GM12878 (cell line): ENCODE measurements around the gene FUS. TPM values are rescaled to one million over a fixed set of nuclear protein-coding genes. Genes with fewer than 3 reads are reported as not detected.

ENCODE experiments used
- ATAC-seq: fragments of 200-7000 bp; cut with Tn5 transposase; 3 replicates; pipeline ENCODE4 v1.9.1; 2020; ENCODE audit warnings: mild to moderate bottlenecking, moderate library complexity
- BruUV-seq: library from RNA; stranded (reverse); fragments of 400-500 nt; replicated peaks from 2 replicates; lab custom pipeline; 2021; lab: Mats Ljungman, UMichigan
- CTCF ChIA-PET: fragments of 300-600 bp; sonication (Branson Sonifier 250); formaldehyde crosslinking; extraction: SDS; loops from one replicate; lab custom pipeline; 2021; ENCODE audit warnings: inconsistent platforms; lab: Yijun Ruan, JAX
- POLR2A ChIA-PET: fragments of 350-600 bp; formaldehyde crosslinking; extraction: SDS; loops from one replicate; lab custom pipeline; 2021; ENCODE audit warnings: inconsistent platforms; lab: Charles Lee
- RAD21 ChIA-PET: fragments of 300-600 bp; sonication (Branson Sonifier 250); formaldehyde crosslinking; loops from one replicate; lab custom pipeline; 2023; ENCODE audit warnings: antibody characterized with exemption; ENCODE audit not compliant: unreplicated experiment; lab: Charles Lee
- SMC1A ChIA-PET: fragments of 300-600 bp; sonication (Branson Sonifier 250); formaldehyde crosslinking; loops from one replicate; lab custom pipeline; 2023; ENCODE audit not compliant: unreplicated experiment, uncharacterized antibody; lab: Charles Lee
- DNase-seq: peaks from one replicate; pipeline ENCODE4 v3.0.0-alpha.2; 2011; ENCODE audit warnings: low read depth, low spot score
- FAIRE-seq: peaks from 3 replicates; lab custom pipeline; 2011; peaks lifted over from hg19 to GRCh38; lab: Jason Lieb, UNC
- H2AFZ ChIP-seq: 2 replicates; pipeline ENCODE4 v1.6.0; 2011; ENCODE audit warnings: low read depth, low read length, control low read depth; ENCODE audit not compliant: control insufficient read depth
- H3K27ac ChIP-seq: 2 replicates; pipeline ENCODE4 v1.5.1; 2011; ENCODE audit warnings: control low read depth; ENCODE audit not compliant: control insufficient read depth, insufficient read depth
- H3K27me3 ChIP-seq, 2 experiments: replicated peaks in 1 of 2; 2 replicates each; pipeline versions ENCODE4 v1.6.0 to v1.6.1; 2011; ENCODE audit warnings: low read length in 1 of 2; ENCODE audit not compliant: control insufficient read depth in 2 of 2, insufficient read depth in 2 of 2
- H3K36me3 ChIP-seq, 2 experiments: 2 replicates each; pipeline ENCODE4 v1.5.1; 2011; ENCODE audit warnings: low read length in 1 of 2; ENCODE audit not compliant: control insufficient read depth in 2 of 2, insufficient read depth in 2 of 2
- H3K4me1 ChIP-seq: 2 replicates; pipeline ENCODE4 v1.6.1; 2011; ENCODE audit warnings: mild to moderate bottlenecking, low read length, moderate library complexity, mixed read lengths; ENCODE audit not compliant: control insufficient read depth, insufficient read depth
- H3K4me2 ChIP-seq: 2 replicates; pipeline ENCODE4 v1.6.0; 2011; ENCODE audit warnings: control low read depth; ENCODE audit not compliant: control insufficient read depth, insufficient read depth
- H3K4me3 ChIP-seq: fragments of 200-600 bp; sonication (generic); 2 replicates; pipeline ENCODE4 v1.5.1; 2016
- H3K79me2 ChIP-seq: 2 replicates; pipeline ENCODE4 v1.6.0; 2011; ENCODE audit warnings: low read length; ENCODE audit not compliant: control insufficient read depth, insufficient read depth
- H3K9ac ChIP-seq: 2 replicates; pipeline ENCODE4 v1.8.0; 2011; ENCODE audit warnings: low read length, control low read depth, mixed read lengths; ENCODE audit not compliant: control insufficient read depth, insufficient read depth
- H3K9me3 ChIP-seq: replicated peaks from 3 replicates; pipeline ENCODE4 v1.5.1; 2011; ENCODE audit warnings: mild to moderate bottlenecking, low read length; ENCODE audit not compliant: control insufficient read depth, insufficient read depth
- H4K20me1 ChIP-seq: 2 replicates; pipeline ENCODE4 v1.6.0; 2011; ENCODE audit not compliant: control insufficient read depth, insufficient read depth
- ASH2L ChIP-seq: fragments of 300-600, 200-600 bp; sonication (generic); IDR thresholded peaks from 2 replicates; pipeline ENCODE4 v1.6.1; 2017; ENCODE audit warnings: low read depth, mild to moderate bottlenecking, borderline replicate concordance
- BRCA1 ChIP-seq: IDR thresholded peaks from 2 replicates; pipeline ENCODE4 v1.6.1; 2011; ENCODE audit warnings: low read depth, low read length, improper control_type of control experiment
- CBFB ChIP-seq: IDR thresholded peaks from 2 replicates; pipeline ENCODE4 v1.6.1; 2016; ENCODE audit warnings: antibody characterized with exemption, low read depth
- CREB1 ChIP-seq: IDR thresholded peaks from 2 replicates; pipeline ENCODE4 v1.6.1; 2012; ENCODE audit warnings: low read depth, mild to moderate bottlenecking, inconsistent platforms
- HDAC6 ChIP-seq: fragments of 200-600 bp; sonication (generic); IDR thresholded peaks from one replicate; pipeline ENCODE4 v1.8.0; 2017; ENCODE audit warnings: antibody characterized with exemption; ENCODE audit not compliant: unreplicated experiment
- IKZF1 ChIP-seq: fragments of 450-650 bp; conservative IDR thresholded peaks from 2 replicates; pipeline ENCODE4 v1.6.1; 2017; ENCODE audit warnings: antibody characterized with exemption, mild to moderate bottlenecking
- NBN ChIP-seq: fragments of 450-650 bp; IDR thresholded peaks from 2 replicates; pipeline ENCODE4 v1.6.1; 2016
- NFIC ChIP-seq: IDR thresholded peaks from 2 replicates; pipeline ENCODE4 v1.6.1; 2012; ENCODE audit warnings: low read depth, mild to moderate bottlenecking, inconsistent platforms, low read length, moderate library complexity
- NKRF ChIP-seq: fragments of 450-650 bp; conservative IDR thresholded peaks from 2 replicates; pipeline ENCODE4 v1.6.1; 2017; ENCODE audit warnings: mild to moderate bottlenecking, moderate library complexity
- NR2C2 ChIP-seq: IDR thresholded peaks from 2 replicates; pipeline ENCODE4 v1.6.1; 2011; ENCODE audit warnings: borderline replicate concordance, low read depth; ENCODE audit not compliant: control insufficient read depth, insufficient read length
- PAX8 ChIP-seq: fragments of 450-650 bp; IDR thresholded peaks from 2 replicates; pipeline ENCODE4 v1.6.1; 2017; ENCODE audit warnings: mild to moderate bottlenecking, moderate library complexity
- PML ChIP-seq: IDR thresholded peaks from 2 replicates; pipeline ENCODE4 v1.6.1; 2012; ENCODE audit warnings: low read length, inconsistent platforms
- SIX5 ChIP-seq: IDR thresholded peaks from 2 replicates; pipeline ENCODE4 v1.6.1; 2011; ENCODE audit warnings: mild to moderate bottlenecking, low read depth, low read length, moderate library complexity; ENCODE audit not compliant: severe bottlenecking
- SRF ChIP-seq, 2 experiments: IDR thresholded peaks; 2 replicates each; pipeline ENCODE4 v1.6.1; 2011; ENCODE audit warnings: low read depth in 2 of 2, low read length in 2 of 2, mild to moderate bottlenecking in 1 of 2, moderate library complexity in 1 of 2
- STAT1 ChIP-seq: fragments of 450-650 bp; conservative IDR thresholded peaks from 2 replicates; pipeline ENCODE4 v1.6.1; 2014; ENCODE audit warnings: antibody characterized with exemption, mild to moderate bottlenecking
- YY1 ChIP-seq: IDR thresholded peaks from 2 replicates; pipeline ENCODE4 v1.6.1; 2011; ENCODE audit warnings: low read depth, mild to moderate bottlenecking, low read length
- WGBS: methylation state at CpG from one replicate; pipeline ENCODE4 v1.1.6; 2016; ENCODE audit warnings: low lambda C conversion rate; ENCODE audit not compliant: insufficient replicate concordance, insufficient coverage; ENCODE audit errors: missing lambda C conversion rate; 5-methylcytosine and 5-hydroxymethylcytosine counted together
- in situ Hi-C: fragments of 300-500 bp; cut with MboI; formaldehyde crosslinking; loops from 9 replicates; pipeline ENCODE4 v1.14.3; 2018; ENCODE audit warnings: mixed read lengths
- intact Hi-C: fragments of 100-400 bp; cut with micrococcal nuclease; formaldehyde crosslinking; loops from one replicate; pipeline ENCODE4 v1.14.2; 2022; ENCODE audit not compliant: unreplicated experiment
- polyA plus RNA-seq, 11 experiments: library from polyadenylated mRNA; depleted of rRNA in 4 of 11; unstranded in 6 of 11; stranded (reverse) in 5 of 11; fragments of >200 nt; fragmentation: Nextera tagmentation in 4 of 11; fragmentation: Illumina TruSeq in 1 of 11; extraction: Ambion mirVana in 4 of 11; extraction: Trizol in 1 of 11; gene quantifications; 1 replicate in 1 of 11; 2 replicates in 10 of 11; pipeline versions ENCODE4 v1.2.1 to v1.2.3, GENCODE V29; 2011 to 2016; ENCODE audit warnings: inconsistent platforms in 2 of 11, missing spikeins in 2 of 11, low read depth in 1 of 11
- total RNA-seq, 4 experiments: library from RNA; depleted of rRNA in 3 of 4; stranded (reverse); fragments of >200 nt in 3 of 4; fragmentation: Illumina TruSeq in 1 of 4; extraction: Trizol in 1 of 4; gene quantifications; 2 replicates each; pipeline versions ENCODE4 v1.2.1 to v1.2.3, GENCODE V29; 2013 to 2021
- TF ChIP-seq, protein P1 (sequence below): fragments of 150-350 bp; IDR thresholded peaks from 2 replicates; pipeline ENCODE4 v1.6.1; 2016; ENCODE audit warnings: low read depth, low read length
- TF ChIP-seq, protein P2 (sequence below): IDR thresholded peaks from 2 replicates; pipeline ENCODE4 v1.6.1; 2011; ENCODE audit warnings: borderline replicate concordance, low read depth, mild to moderate bottlenecking, moderate library complexity, mixed read lengths, low read length; ENCODE audit not compliant: insufficient read depth; ENCODE audit errors: extremely low read length
- TF ChIP-seq, protein P3 (sequence below): fragments of 450-650 bp; IDR thresholded peaks from 2 replicates; pipeline ENCODE4 v1.6.1; 2016; ENCODE audit warnings: mild to moderate bottlenecking

The FUS gene
- total and polyA plus RNA-seq, 10 of the 15 experiments (the other 5 are each of a cell fraction or from before 2014, with no cell fraction given), result 46.8 to 521 (median 347) TPM

GRCh38 chr16:31148281-31148728, 31.6 kb upstream of the FUS start:
- CTCF ChIA-PET, result no interaction called here

More at GRCh38 chr16:31148281-31148728, 31.6 kb upstream of the FUS start:
- FAIRE-seq (no peak), DNase-seq (no peak), ATAC-seq (peak; percentile 60)
- intact Hi-C loops, result no loop called here
- ChIA-PET POLR2A (no interaction called here), RAD21 (no interaction called here), SMC1A (no interaction called here)
- Histone ChIP-seq H3K27me3 (no peaks in the 10 kb centered on the region), H3K4me3 (no peak overlapping the region), H4K20me1 (peaks cover 3% of the 10 kb centered on the region; the same call in 1 of the 2 replicates), H2AFZ (no peak overlapping the region), H3K79me2 (no peaks in the 10 kb centered on the region), H3K4me2 (no peak overlapping the region), H3K36me3 (no peaks in the 10 kb centered on the region), H3K9ac (no peak overlapping the region), H3K27ac (no peak overlapping the region), H3K9me3 (no peaks in the 10 kb centered on the region), H3K4me1 (no peaks in the 10 kb centered on the region)
- in situ Hi-C loops, result loop anchor here (10.0 kb wide), 1 partner anchor 726 kb away; the partner anchor contains the start of gene ZNF267
- TF ChIP-seq HDAC6, result no peak
- no peak for TF ChIP-seq NR2C2
- TF ChIP-seq, protein P1, sequence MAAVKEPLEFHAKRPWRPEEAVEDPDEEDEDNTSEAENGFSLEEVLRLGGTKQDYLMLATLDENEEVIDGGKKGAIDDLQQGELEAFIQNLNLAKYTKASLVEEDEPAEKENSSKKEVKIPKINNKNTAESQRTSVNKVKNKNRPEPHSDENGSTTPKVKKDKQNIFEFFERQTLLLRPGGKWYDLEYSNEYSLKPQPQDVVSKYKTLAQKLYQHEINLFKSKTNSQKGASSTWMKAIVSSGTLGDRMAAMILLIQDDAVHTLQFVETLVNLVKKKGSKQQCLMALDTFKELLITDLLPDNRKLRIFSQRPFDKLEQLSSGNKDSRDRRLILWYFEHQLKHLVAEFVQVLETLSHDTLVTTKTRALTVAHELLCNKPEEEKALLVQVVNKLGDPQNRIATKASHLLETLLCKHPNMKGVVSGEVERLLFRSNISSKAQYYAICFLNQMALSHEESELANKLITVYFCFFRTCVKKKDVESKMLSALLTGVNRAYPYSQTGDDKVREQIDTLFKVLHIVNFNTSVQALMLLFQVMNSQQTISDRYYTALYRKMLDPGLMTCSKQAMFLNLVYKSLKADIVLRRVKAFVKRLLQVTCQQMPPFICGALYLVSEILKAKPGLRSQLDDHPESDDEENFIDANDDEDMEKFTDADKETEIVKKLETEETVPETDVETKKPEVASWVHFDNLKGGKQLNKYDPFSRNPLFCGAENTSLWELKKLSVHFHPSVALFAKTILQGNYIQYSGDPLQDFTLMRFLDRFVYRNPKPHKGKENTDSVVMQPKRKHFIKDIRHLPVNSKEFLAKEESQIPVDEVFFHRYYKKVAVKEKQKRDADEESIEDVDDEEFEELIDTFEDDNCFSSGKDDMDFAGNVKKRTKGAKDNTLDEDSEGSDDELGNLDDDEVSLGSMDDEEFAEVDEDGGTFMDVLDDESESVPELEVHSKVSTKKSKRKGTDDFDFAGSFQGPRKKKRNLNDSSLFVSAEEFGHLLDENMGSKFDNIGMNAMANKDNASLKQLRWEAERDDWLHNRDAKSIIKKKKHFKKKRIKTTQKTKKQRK, result no peak
- TF ChIP-seq SIX5, result no peak
- no peak for TF ChIP-seq NKRF
- no peak for TF ChIP-seq IKZF1
- no peak for TF ChIP-seq ASH2L
- TF ChIP-seq SRF (IDR thresholded peaks at IDR 0.05; ENCODE audit: low read depth in 2 of 2, low read length in 2 of 2), result no peak
- TF ChIP-seq YY1, result no peak
- no peak for TF ChIP-seq STAT1
- TF ChIP-seq, protein P2, sequence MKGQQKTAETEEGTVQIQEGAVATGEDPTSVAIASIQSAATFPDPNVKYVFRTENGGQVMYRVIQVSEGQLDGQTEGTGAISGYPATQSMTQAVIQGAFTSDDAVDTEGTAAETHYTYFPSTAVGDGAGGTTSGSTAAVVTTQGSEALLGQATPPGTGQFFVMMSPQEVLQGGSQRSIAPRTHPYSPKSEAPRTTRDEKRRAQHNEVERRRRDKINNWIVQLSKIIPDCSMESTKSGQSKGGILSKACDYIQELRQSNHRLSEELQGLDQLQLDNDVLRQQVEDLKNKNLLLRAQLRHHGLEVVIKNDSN, result no peak
- no peak for TF ChIP-seq CREB1
- TF ChIP-seq NFIC, result no peak
- no peak for TF ChIP-seq CBFB
- TF ChIP-seq, protein P3, sequence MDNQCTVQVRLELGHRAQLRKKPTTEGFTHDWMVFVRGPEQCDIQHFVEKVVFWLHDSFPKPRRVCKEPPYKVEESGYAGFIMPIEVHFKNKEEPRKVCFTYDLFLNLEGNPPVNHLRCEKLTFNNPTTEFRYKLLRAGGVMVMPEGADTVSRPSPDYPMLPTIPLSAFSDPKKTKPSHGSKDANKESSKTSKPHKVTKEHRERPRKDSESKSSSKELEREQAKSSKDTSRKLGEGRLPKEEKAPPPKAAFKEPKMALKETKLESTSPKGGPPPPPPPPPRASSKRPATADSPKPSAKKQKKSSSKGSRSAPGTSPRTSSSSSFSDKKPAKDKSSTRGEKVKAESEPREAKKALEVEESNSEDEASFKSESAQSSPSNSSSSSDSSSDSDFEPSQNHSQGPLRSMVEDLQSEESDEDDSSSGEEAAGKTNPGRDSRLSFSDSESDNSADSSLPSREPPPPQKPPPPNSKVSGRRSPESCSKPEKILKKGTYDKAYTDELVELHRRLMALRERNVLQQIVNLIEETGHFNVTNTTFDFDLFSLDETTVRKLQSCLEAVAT, result no peak
- no peak for TF ChIP-seq PML
- no peak for TF ChIP-seq PAX8
- no peak for TF ChIP-seq NBN
- no peak for TF ChIP-seq BRCA1
- 58% methylated on average over 27 of the region's 40 CpGs for WGBS
- BruUV-seq, result no TSS peak
